Fibroblast of lung (primary cell): Measurements from ENCODE around the gene CCDC190. TPM values are rescaled to one million over a fixed set of nuclear protein-coding genes. Genes with fewer than 3 reads are reported as not detected.
A peak's percentile ranks its signal among the peaks of the same experiment; 100 is the strongest.

ENCODE experiments used
- DNase-seq, 2 donors: peaks; one replicate each; pipeline versions ENCODE4 v3.0.0 to v3.0.0-alpha.2; 2010; ENCODE audit warnings: low read depth in 2 of 2
- H2AFZ ChIP-seq: 2 replicates; pipeline ENCODE4 v1.5.1; 2012; ENCODE audit warnings: low read length, control low read depth, inconsistent platforms
- H3K27ac ChIP-seq: 2 replicates; pipeline ENCODE4 v1.5.1; 2011; ENCODE audit warnings: low read length, control low read depth; ENCODE audit not compliant: insufficient read depth
- H3K27me3 ChIP-seq: 2 replicates; pipeline ENCODE4 v1.5.1; 2011; ENCODE audit warnings: mild to moderate bottlenecking, low read length; ENCODE audit not compliant: control insufficient read depth, insufficient read depth
- H3K36me3 ChIP-seq: 2 replicates; pipeline ENCODE4 v1.5.1; 2011; ENCODE audit warnings: low read length; ENCODE audit not compliant: control insufficient read depth, insufficient read depth
- H3K4me1 ChIP-seq: 2 replicates; pipeline ENCODE4 v1.5.1; 2011; ENCODE audit warnings: low read length; ENCODE audit not compliant: control insufficient read depth, insufficient read depth; ENCODE audit errors: extremely low read depth
- H3K4me2 ChIP-seq: 2 replicates; pipeline ENCODE4 v1.5.1; 2011; ENCODE audit warnings: low read length, control low read depth; ENCODE audit not compliant: insufficient read depth; ENCODE audit errors: extremely low read depth
- H3K4me3 ChIP-seq, 4 experiments: fragments of 200-600 bp in 1 of 4; sonication (generic) in 1 of 4; replicated peaks in 1 of 4; 2 replicates each; pipeline ENCODE4 v1.5.1; 2011 to 2016; ENCODE audit warnings: low read length in 4 of 4, low read depth in 3 of 4, mild to moderate bottlenecking in 3 of 4, control low read depth in 2 of 4, inconsistent platforms in 1 of 4, mixed read lengths in 1 of 4; ENCODE audit not compliant: insufficient read depth in 1 of 4; ENCODE audit errors: control extremely low read depth in 1 of 4
- H3K79me2 ChIP-seq: 2 replicates; pipeline ENCODE4 v1.5.1; 2012; ENCODE audit warnings: mild to moderate bottlenecking, low read length, inconsistent platforms; ENCODE audit not compliant: control insufficient read depth, insufficient read depth
- H3K9ac ChIP-seq: 2 replicates; pipeline ENCODE4 v1.5.1; 2011; ENCODE audit warnings: mild to moderate bottlenecking, low read length, control low read depth; ENCODE audit not compliant: insufficient read depth
- H3K9me3 ChIP-seq: 2 replicates; pipeline ENCODE4 v1.5.1; 2012; ENCODE audit warnings: low read depth, low read length; ENCODE audit not compliant: control insufficient read depth, insufficient read depth
- H4K20me1 ChIP-seq: 2 replicates; pipeline ENCODE4 v1.5.1; 2011; ENCODE audit warnings: low read length; ENCODE audit not compliant: control insufficient read depth, insufficient read depth; ENCODE audit errors: extremely low read depth
- EZH2 ChIP-seq: IDR thresholded peaks from 2 replicates; pipeline ENCODE4 v1.5.1; 2012; ENCODE audit warnings: low read length, control low read depth, mild to moderate bottlenecking; ENCODE audit errors: missing control alignments
- polyA plus RNA-seq, 2 donors: library from polyadenylated mRNA; depleted of rRNA in 1 of 2; stranded (reverse) in 1 of 2; unstranded in 1 of 2; fragments of >200 nt; gene quantifications; 2 replicates each; pipeline ENCODE4 v1.2.1, GENCODE V29; 2011 to 2012; ENCODE audit warnings: missing spikeins in 1 of 2
- total RNA-seq: library from RNA; depleted of rRNA; stranded (reverse); fragments of >200 nt; gene quantifications from 2 replicates; pipeline ENCODE4 v1.2.1, GENCODE V29; 2014
- TF ChIP-seq, protein P1 (sequence below), 2 donors: IDR thresholded peaks in 1 of 2; conservative IDR thresholded peaks in 1 of 2; 1 replicate in 1 of 2; 2 replicates in 1 of 2; pipeline ENCODE4 v1.5.1; 2011 to 2012; ENCODE audit warnings: low read length in 2 of 2, control low read depth in 1 of 2, inconsistent platforms in 1 of 2, low read depth in 1 of 2, mild to moderate bottlenecking in 1 of 2

The CCDC190 gene
- total and polyA plus RNA-seq, 2 donors (not counting 1 experiment from before 2014, with no cell fraction given) = 0.36 TPM; not detected in 1

DNA sequence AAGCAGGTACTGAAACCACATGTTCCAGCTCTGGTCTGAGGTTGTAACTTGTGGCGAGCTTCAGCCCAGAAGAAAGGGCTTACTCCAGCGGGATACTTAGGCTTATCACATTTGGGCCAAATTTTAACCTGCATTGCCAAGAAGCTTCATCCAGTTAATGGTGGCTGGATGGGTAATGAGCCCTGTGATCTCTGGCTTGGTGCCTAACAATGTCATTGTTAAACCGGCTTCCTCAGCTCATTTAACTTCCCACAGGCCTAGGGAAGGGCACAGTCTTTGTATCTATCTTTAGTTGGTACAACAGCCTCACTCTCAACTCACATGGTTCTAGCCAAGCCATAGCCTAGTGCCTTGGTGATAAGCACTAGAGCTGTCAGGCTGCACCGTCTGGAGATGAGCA lies 43.6 kb upstream of the CCDC190 start:
- no peaks in the 10 kb centered on the region for H3K27me3 ChIP-seq
- H3K4me2 ChIP-seq = no peak overlapping the region
- no peak overlapping the region for H2AFZ ChIP-seq
- no peaks in the 10 kb centered on the region for H3K79me2 ChIP-seq
- H3K27ac ChIP-seq = no peak overlapping the region
- peak in 1 of 2 donors; percentile 86 for DNase-seq
- no peak overlapping the region for H3K9ac ChIP-seq
- H3K36me3 ChIP-seq = no peaks in the 10 kb centered on the region
- TF ChIP-seq, protein P1, sequence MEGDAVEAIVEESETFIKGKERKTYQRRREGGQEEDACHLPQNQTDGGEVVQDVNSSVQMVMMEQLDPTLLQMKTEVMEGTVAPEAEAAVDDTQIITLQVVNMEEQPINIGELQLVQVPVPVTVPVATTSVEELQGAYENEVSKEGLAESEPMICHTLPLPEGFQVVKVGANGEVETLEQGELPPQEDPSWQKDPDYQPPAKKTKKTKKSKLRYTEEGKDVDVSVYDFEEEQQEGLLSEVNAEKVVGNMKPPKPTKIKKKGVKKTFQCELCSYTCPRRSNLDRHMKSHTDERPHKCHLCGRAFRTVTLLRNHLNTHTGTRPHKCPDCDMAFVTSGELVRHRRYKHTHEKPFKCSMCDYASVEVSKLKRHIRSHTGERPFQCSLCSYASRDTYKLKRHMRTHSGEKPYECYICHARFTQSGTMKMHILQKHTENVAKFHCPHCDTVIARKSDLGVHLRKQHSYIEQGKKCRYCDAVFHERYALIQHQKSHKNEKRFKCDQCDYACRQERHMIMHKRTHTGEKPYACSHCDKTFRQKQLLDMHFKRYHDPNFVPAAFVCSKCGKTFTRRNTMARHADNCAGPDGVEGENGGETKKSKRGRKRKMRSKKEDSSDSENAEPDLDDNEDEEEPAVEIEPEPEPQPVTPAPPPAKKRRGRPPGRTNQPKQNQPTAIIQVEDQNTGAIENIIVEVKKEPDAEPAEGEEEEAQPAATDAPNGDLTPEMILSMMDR (conservative IDR thresholded peaks at IDR 0.05 in 1 of 2, IDR thresholded peaks at IDR 0.05 in 1 of 2; ENCODE audit: low read depth in 1 of 2, low read length in 2 of 2) = no peak
- TF ChIP-seq EZH2 = no peak
- H3K9me3 ChIP-seq = no peaks in the 10 kb centered on the region
- H3K4me1 ChIP-seq = peaks cover 27% of the 10 kb centered on the region
- no peaks in the 10 kb centered on the region for H4K20me1 ChIP-seq
- H3K4me3 ChIP-seq = no peak overlapping the region

DNA sequence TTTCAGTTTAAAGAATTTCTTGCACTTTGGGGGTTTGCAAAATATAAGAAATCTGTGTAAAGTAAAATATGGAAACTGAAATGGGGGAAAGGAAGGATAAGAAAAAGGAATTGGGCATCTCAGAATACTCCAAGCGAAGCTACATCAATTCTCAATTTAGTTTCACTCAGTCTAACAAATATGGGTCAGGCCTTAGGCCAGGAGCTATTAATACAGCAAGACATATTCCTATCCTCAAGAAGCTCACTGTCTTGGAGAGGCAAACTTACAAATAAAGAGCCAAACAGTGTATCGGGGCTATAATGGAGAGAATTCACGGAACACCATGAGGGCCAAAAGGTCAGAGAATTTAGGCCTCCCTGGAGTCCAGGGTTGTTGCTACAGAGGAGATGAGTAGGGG lies 43.0 kb upstream of the CCDC190 start:
- H3K27ac ChIP-seq = no peak overlapping the region

DNA sequence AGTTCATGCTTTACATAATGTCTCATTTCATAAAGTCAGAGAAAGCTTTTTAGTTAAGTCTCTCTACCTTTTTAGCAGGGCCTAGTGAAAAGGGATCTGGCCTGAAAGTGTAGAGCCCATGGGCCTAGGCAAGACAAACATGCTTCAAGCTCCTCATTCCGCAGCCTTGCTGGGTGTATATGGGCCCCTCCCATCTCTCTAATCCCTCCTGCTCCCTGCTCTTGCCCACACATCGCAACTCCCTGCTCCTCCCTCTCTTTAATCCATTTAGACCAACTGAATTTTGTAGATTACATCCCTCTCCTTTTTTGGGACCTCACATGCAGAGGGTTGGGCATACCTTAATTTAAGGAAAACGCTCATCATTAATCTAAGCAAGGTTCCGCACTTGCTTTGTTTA lies 42.3 kb upstream of the CCDC190 start:
- no peaks in the 10 kb centered on the region for H3K9me3 ChIP-seq
- H3K27ac ChIP-seq = no peak overlapping the region
- no peak overlapping the region for H3K4me2 ChIP-seq
- H3K27me3 ChIP-seq = no peaks in the 10 kb centered on the region
- H3K36me3 ChIP-seq = no peaks in the 10 kb centered on the region
- H2AFZ ChIP-seq = no peak overlapping the region
- H3K9ac ChIP-seq = no peak overlapping the region
- TF ChIP-seq, protein P1 (conservative IDR thresholded peaks at IDR 0.05 in 1 of 2, IDR thresholded peaks at IDR 0.05 in 1 of 2; ENCODE audit: low read depth in 1 of 2, low read length in 2 of 2) = no peak
- no peak for TF ChIP-seq EZH2
- H3K4me1 ChIP-seq = peaks cover 24% of the 10 kb centered on the region
- no peaks in the 10 kb centered on the region for H4K20me1 ChIP-seq
- no peak for DNase-seq
- H3K4me3 ChIP-seq = no peak overlapping the region
- H3K79me2 ChIP-seq = no peaks in the 10 kb centered on the region

More for the DNA sequence above, 43.0 kb upstream of the CCDC190 start:
- no peak for DNase-seq
- no peak overlapping the region for H3K9ac ChIP-seq
- no peaks in the 10 kb centered on the region for H3K36me3 ChIP-seq
- H3K4me2 ChIP-seq = no peak overlapping the region
- H3K27me3 ChIP-seq = no peaks in the 10 kb centered on the region
- H3K79me2 ChIP-seq = no peaks in the 10 kb centered on the region
- H4K20me1 ChIP-seq = no peaks in the 10 kb centered on the region
- H3K4me3 ChIP-seq = no peak overlapping the region
- TF ChIP-seq EZH2 = no peak
- TF ChIP-seq, protein P1 (conservative IDR thresholded peaks at IDR 0.05 in 1 of 2, IDR thresholded peaks at IDR 0.05 in 1 of 2; ENCODE audit: low read depth in 1 of 2, low read length in 2 of 2) = no peak
- H2AFZ ChIP-seq = no peak overlapping the region
- H3K4me1 ChIP-seq = peaks cover 30% of the 10 kb centered on the region
- no peaks in the 10 kb centered on the region for H3K9me3 ChIP-seq
